Suprapubic skin (tissue), 4 donors: ENCODE results near the gene ABCC6. TPM values are rescaled to one million over a fixed set of nuclear protein-coding genes. Genes with fewer than 3 reads are reported as not detected.

Source experiments
- DNase-seq, 2 donors: peaks; one replicate each; pipeline ENCODE4 v3.0.0-alpha.2; 2019; ENCODE audit warnings: low spot score in 2 of 2
- H3K27ac ChIP-seq: fragments of 200-600 bp; sonication (generic); one replicate; pipeline ENCODE4 v1.5.1; 2019
- H3K27me3 ChIP-seq: fragments of 200-600 bp; sonication (generic); one replicate; pipeline ENCODE4 v1.5.1; 2019
- H3K36me3 ChIP-seq: fragments of 200-600 bp; sonication (generic); one replicate; pipeline ENCODE4 v1.5.1; 2019
- H3K4me1 ChIP-seq: fragments of 200-600 bp; sonication (generic); one replicate; pipeline ENCODE4 v1.5.1; 2019
- H3K4me3 ChIP-seq: fragments of 200-600 bp; sonication (generic); one replicate; pipeline ENCODE4 v1.5.1; 2019; ENCODE audit warnings: mild to moderate bottlenecking
- H3K9me3 ChIP-seq: fragments of 200-600 bp; sonication (generic); one replicate; pipeline ENCODE4 v1.5.1; 2019
- EP300 ChIP-seq: sonication (generic); formaldehyde crosslinking; IDR thresholded peaks from one replicate; pipeline ENCODE4 v1.6.1; 2017; ENCODE audit warnings: antibody characterized with exemption
- POLR2A ChIP-seq, 2 donors: fragments of 450-650 bp; IDR thresholded peaks; one replicate each; pipeline ENCODE4 v1.6.1; 2017; ENCODE audit warnings: antibody characterized with exemption in 2 of 2, mild to moderate bottlenecking in 2 of 2, moderate library complexity in 2 of 2
- POLR2AphosphoS5 ChIP-seq, 3 donors: sonication (generic); formaldehyde crosslinking; IDR thresholded peaks; one replicate each; pipeline ENCODE4 v1.6.1; 2017; ENCODE audit warnings: antibody characterized with exemption in 3 of 3
- WGBS: methylation state at CpG from one replicate; pipeline ENCODE4 v1.1.5; 2018; 5-methylcytosine and 5-hydroxymethylcytosine counted together
- total RNA-seq, 4 donors: library from RNA; depleted of rRNA; stranded (reverse); fragments of >200 nt; gene quantifications; one replicate each; pipeline ENCODE4 v1.1.0, GENCODE V29; 2016
- TF ChIP-seq, protein P1 (sequence below), 2 donors: fragments of 200-600 bp in 1 of 2; fragments of 450-650 bp in 1 of 2; sonication (generic) in 1 of 2; IDR thresholded peaks; one replicate each; pipeline ENCODE4 v1.5.1; 2016 to 2019; ENCODE audit warnings: antibody characterized with exemption in 2 of 2, mild to moderate bottlenecking in 1 of 2, moderate library complexity in 1 of 2

Gene ABCC6
- total RNA-seq, 4 donors from 2014 or later: 0.49 to 3.4 (median 1.2) TPM

DNA sequence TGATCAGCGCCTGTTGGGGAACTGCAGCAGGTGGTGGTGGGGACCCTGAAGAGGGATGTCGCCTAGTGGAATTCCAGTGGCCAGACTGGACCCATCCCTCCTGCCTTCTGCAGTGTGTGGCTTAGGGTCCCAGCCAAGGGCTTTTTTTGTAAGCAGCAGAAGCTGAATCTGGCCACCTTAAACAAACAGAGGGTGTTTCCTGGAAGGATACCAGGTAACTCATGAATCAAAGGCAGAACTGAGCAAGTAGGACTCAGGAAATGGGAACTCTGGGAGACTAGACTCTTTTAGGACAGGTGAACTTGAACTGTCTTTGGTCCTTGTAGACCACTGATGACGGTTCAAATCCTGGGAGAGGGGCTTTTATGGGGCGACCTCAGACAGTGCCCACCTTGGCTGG lies 124.0 kb downstream of the ABCC6 start:
- Histone ChIP-seq H3K27me3 (no peaks in the 10 kb centered on the region), H3K36me3 (peaks cover 39% of the 10 kb centered on the region), H3K4me3 (no peak overlapping the region), H3K4me1 (no peaks in the 10 kb centered on the region), H3K27ac (no peak overlapping the region), H3K9me3 (no peaks in the 10 kb centered on the region)
- TF ChIP-seq POLR2A (IDR thresholded peaks at IDR 0.05): no peak
- TF ChIP-seq EP300: no peak
- TF ChIP-seq POLR2AphosphoS5 (IDR thresholded peaks at IDR 0.05): no peak
- TF ChIP-seq, protein P1, sequence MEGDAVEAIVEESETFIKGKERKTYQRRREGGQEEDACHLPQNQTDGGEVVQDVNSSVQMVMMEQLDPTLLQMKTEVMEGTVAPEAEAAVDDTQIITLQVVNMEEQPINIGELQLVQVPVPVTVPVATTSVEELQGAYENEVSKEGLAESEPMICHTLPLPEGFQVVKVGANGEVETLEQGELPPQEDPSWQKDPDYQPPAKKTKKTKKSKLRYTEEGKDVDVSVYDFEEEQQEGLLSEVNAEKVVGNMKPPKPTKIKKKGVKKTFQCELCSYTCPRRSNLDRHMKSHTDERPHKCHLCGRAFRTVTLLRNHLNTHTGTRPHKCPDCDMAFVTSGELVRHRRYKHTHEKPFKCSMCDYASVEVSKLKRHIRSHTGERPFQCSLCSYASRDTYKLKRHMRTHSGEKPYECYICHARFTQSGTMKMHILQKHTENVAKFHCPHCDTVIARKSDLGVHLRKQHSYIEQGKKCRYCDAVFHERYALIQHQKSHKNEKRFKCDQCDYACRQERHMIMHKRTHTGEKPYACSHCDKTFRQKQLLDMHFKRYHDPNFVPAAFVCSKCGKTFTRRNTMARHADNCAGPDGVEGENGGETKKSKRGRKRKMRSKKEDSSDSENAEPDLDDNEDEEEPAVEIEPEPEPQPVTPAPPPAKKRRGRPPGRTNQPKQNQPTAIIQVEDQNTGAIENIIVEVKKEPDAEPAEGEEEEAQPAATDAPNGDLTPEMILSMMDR (IDR thresholded peaks at IDR 0.05): no peak
- no peak for DNase-seq
- 96% methylated on average over 3 of the region's 4 CpGs for WGBS

Other genes starting within 250 kb of the ABCC6 start
- 10 to 100 TPM; 10.3 to 67.6 (median 30.6) TPM for gene NOMO3, start 9.0 kb upstream of the ABCC6 start, total RNA-seq
- 10 to 100 TPM in 1 of 4 donors, 1 to 10 TPM in 3; 4.9 to 11.7 (median 9.8) TPM for gene NPIPA7, start 155.6 kb upstream of the ABCC6 start, total RNA-seq